ENCODE results near the gene TAF5. TPM values are rescaled to one million over a fixed set of nuclear protein-coding genes. Genes with fewer than 3 reads are reported as not detected.
"Not testable (repeated sequence)": the region's sequence is repeated elsewhere in the genome, so short reads cannot be mapped to it uniquely, and the experiment has no call there.

TAF5 gene
- total and polyA plus RNA-seq, 2 donors (not counting 1 experiment from before 2014, with no cell fraction given): 3.0 to 3.4 TPM

DNA sequence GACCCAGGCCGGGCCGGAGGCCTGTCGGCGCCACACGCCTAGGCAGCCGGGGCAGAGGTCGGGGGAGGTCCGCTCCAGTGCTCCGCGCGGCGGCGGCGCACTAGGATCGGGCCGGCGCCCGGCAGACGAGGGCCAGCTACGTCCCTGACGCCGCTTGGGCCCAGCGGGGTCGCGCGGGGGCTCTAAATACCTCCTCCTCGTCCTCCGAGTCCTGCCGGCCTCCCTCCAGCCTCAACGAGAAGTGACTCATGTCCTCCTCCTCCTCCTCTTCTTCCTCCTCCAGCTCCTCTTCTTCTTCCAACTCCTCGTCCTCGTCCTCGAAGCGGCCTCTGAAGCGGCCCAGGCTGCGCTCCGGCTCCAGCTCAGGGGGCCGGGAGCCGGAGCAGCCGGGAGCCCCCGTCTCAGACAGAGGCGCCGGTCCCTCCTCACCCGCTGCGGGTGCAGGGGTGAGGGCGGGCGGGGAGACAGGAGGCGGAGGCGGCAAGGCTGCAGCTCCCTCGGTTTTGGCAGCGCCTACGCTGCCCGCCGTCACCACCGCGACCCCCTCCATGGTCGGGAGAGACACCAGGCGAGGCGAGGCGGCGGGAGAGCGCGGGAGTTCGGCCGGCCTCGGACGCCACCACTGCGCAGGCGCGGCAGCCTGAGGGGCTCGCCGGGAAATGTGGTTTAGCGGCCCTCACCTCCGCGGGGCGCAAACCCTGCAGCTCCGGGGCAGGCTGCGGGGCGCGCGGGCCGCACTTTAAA, 17.1 kb upstream of the TAF5 start, which contains the start of gene PCGF6:
TSS of gene PCGF6 (minus strand) at position 624 of the 744 bp plus-strand sequence. CDS start at position 550, 74 bp downstream.
- H3K9me3 ChIP-seq (ENCODE audit: control insufficient read depth, insufficient read depth, low read depth, low read length): no peaks in the 10 kb centered on the region
- H3K27ac ChIP-seq (ENCODE audit: insufficient read depth, low read length): peak within 1 kb of the TSS; percentile 74
- H3K4me2 ChIP-seq (ENCODE audit: extremely low read depth, insufficient read depth, low read length): peak within 1 kb of the TSS; percentile 59
- H3K4me1 ChIP-seq (ENCODE audit: control insufficient read depth, extremely low read depth, insufficient read depth, low read length): no peaks in the 10 kb centered on the region
- no peaks in the 10 kb centered on the region for H3K27me3 ChIP-seq (ENCODE audit: control insufficient read depth, insufficient read depth, low read length)
- TF ChIP-seq EZH2 (IDR thresholded peaks at IDR 0.05; ENCODE audit: low read length, missing control alignments) (no peak), CTCF (conservative IDR thresholded peaks at IDR 0.05 in 1 of 2, IDR thresholded peaks at IDR 0.05 in 1 of 2; ENCODE audit: low read depth in 1 of 2, low read length in 2 of 2) (peak in 1 of 2 donors; percentile 6)
- peak within 1 kb of the TSS; percentile 71 to 78 (median 76) for H3K4me3 ChIP-seq (replicated peaks in 1 of 4; ENCODE audit: control extremely low read depth in 1 of 4, insufficient read depth in 1 of 4, low read depth in 3 of 4, low read length in 4 of 4)
- H2AFZ ChIP-seq (ENCODE audit: low read length): peak within 1 kb of the TSS; percentile 89
- H3K9ac ChIP-seq (ENCODE audit: insufficient read depth, low read length): peak within 1 kb of the TSS; percentile 69
- peak; percentile 74 to 75 for DNase-seq (ENCODE audit: low read depth in 2 of 2)
- no peaks in the 10 kb centered on the region for H3K36me3 ChIP-seq (ENCODE audit: control insufficient read depth, insufficient read depth, low read length)
- H4K20me1 ChIP-seq (ENCODE audit: control insufficient read depth, extremely low read depth, insufficient read depth, low read length): no peaks in the 10 kb centered on the region
- peaks cover 14% of the 10 kb centered on the region for H3K79me2 ChIP-seq (ENCODE audit: control insufficient read depth, insufficient read depth, low read length)

DNA sequence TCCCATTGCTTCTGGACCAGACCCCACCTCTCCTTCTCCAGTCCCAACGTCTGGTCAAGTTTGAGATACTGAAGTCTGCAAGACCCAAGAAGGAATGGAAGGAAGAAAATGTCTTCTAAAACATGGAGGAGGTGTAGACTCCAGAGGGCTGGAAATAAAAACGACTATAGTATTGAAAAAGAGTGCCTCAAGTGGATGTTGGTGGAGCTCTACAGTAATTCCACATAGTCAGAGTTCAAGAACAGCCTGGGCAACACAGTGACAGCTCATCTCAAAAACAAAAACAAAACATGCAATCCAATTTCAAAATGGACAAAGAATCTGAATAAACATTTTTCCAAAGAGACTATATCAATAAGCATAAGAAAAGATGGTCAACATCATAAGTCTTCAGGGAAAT, 14.5 kb upstream of the TAF5 start:
- Histone ChIP-seq H3K27ac (ENCODE audit: insufficient read depth, low read length) (no peak overlapping the region), H3K27me3 (ENCODE audit: control insufficient read depth, insufficient read depth, low read length) (no peaks in the 10 kb centered on the region), H3K4me3 (replicated peaks in 1 of 4; ENCODE audit: control extremely low read depth in 1 of 4, insufficient read depth in 1 of 4, low read depth in 3 of 4, low read length in 4 of 4) (no peak overlapping the region), H3K9me3 (ENCODE audit: control insufficient read depth, insufficient read depth, low read depth, low read length) (no peaks in the 10 kb centered on the region), H4K20me1 (ENCODE audit: control insufficient read depth, extremely low read depth, insufficient read depth, low read length) (no peaks in the 10 kb centered on the region), H3K4me1 (ENCODE audit: control insufficient read depth, extremely low read depth, insufficient read depth, low read length) (no peaks in the 10 kb centered on the region), H2AFZ (ENCODE audit: low read length) (no peak overlapping the region), H3K79me2 (ENCODE audit: control insufficient read depth, insufficient read depth, low read length) (peaks cover 14% of the 10 kb centered on the region), H3K4me2 (ENCODE audit: extremely low read depth, insufficient read depth, low read length) (no peak overlapping the region), H3K9ac (ENCODE audit: insufficient read depth, low read length) (no peak overlapping the region), H3K36me3 (ENCODE audit: control insufficient read depth, insufficient read depth, low read length) (no peaks in the 10 kb centered on the region)
- no peak for DNase-seq (ENCODE audit: low read depth in 2 of 2)
- TF ChIP-seq EZH2 (IDR thresholded peaks at IDR 0.05; ENCODE audit: low read length, missing control alignments) (no peak), CTCF (conservative IDR thresholded peaks at IDR 0.05 in 1 of 2, IDR thresholded peaks at IDR 0.05 in 1 of 2; ENCODE audit: low read depth in 1 of 2, low read length in 2 of 2) (no peak)

- H3K79me2 ChIP-seq (ENCODE audit: control insufficient read depth, insufficient read depth, low read length); H3K27ac ChIP-seq (ENCODE audit: insufficient read depth, low read length); H3K4me1 ChIP-seq (ENCODE audit: control insufficient read depth, extremely low read depth, insufficient read depth, low read length); H3K9ac ChIP-seq (ENCODE audit: insufficient read depth, low read length); H4K20me1 ChIP-seq (ENCODE audit: control insufficient read depth, extremely low read depth, insufficient read depth, low read length); H3K27me3 ChIP-seq (ENCODE audit: control insufficient read depth, insufficient read depth, low read length); H3K36me3 ChIP-seq (ENCODE audit: control insufficient read depth, insufficient read depth, low read length); H2AFZ ChIP-seq (ENCODE audit: low read length); H3K4me3 ChIP-seq (replicated peaks in 1 of 4; ENCODE audit: control extremely low read depth in 1 of 4, insufficient read depth in 1 of 4, low read depth in 3 of 4, low read length in 4 of 4); H3K9me3 ChIP-seq (ENCODE audit: control insufficient read depth, insufficient read depth, low read depth, low read length); DNase-seq (ENCODE audit: low read depth in 2 of 2); H3K4me2 ChIP-seq (ENCODE audit: extremely low read depth, insufficient read depth, low read length): not testable (repeated sequence)
These were observed 13.2 kb upstream of the TAF5 start for GRCh38 chr10:103354567-103354966.
